ENCODE results near the gene IGFALS. TPM values are rescaled to one million over a fixed set of nuclear protein-coding genes. Genes with fewer than 3 reads are reported as not detected.
A peak's percentile ranks its signal among the peaks of the same experiment; 100 is the strongest.

IGFALS gene
- total RNA-seq, 1 donor from 2014 or later: not detected

DNA sequence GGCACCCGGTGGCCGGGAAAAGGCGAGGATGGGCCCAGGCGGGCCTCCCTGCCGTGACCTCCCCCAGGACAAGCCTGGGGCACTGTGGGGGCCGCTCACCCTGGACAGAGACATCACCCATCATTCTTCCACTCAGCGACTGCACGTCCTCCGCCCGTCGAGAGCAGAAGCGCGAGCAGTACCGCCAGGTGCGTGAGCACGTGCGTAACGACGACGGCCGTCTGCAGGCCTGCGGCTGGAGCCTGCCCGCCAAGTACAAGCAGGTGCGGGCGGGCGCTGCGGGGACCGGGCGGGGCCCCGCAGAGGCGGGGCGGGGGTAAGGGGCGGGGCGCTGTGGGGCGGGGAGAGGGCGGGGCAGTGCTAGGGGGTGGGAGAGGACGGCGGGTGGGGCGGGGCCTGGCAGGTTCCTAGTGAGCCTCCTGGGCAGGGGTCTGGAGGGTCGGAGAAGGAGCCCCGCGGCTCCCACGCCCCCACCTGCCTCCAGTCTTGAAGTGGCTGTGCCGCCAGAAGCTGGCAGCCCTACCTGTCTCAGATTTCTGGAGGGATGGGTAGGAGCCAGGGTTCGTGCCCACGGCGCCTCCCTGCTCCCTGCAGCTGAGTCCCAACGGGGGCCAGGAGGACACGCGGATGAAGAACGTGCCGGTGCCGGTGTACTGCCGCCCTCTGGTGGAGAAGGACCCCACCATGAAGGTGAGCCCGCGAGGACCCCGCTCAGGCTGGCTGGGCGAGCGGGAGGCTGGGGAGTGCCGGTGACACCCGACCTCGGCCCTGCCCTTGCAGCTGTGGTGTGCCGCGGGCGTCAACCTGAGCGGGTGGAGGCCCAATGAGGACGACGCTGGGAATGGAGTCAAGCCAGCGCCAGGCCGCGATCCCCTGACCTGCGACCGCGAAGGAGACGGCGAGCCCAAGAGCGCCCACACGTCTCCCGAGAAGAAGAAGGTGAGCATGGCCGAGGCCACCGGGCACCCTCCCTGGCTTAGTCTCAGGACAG, 29.7 kb downstream of the IGFALS start:
- Mint-ChIP-seq H3K9me3 (ENCODE audit: unreplicated experiment) (no peaks in the 10 kb centered on the region), H3K27me3 (ENCODE audit: unreplicated experiment) (peaks cover 12% of the 10 kb centered on the region), H3K4me1 (ENCODE audit: unreplicated experiment) (no peaks in the 10 kb centered on the region), H3K27ac (ENCODE audit: unreplicated experiment) (no peak overlapping the region), H3K4me3 (ENCODE audit: unreplicated experiment) (no peak overlapping the region), H3K36me3 (ENCODE audit: low read depth, unreplicated experiment) (peaks cover 25% of the 10 kb centered on the region)
- TF ChIP-seq, protein P1, sequence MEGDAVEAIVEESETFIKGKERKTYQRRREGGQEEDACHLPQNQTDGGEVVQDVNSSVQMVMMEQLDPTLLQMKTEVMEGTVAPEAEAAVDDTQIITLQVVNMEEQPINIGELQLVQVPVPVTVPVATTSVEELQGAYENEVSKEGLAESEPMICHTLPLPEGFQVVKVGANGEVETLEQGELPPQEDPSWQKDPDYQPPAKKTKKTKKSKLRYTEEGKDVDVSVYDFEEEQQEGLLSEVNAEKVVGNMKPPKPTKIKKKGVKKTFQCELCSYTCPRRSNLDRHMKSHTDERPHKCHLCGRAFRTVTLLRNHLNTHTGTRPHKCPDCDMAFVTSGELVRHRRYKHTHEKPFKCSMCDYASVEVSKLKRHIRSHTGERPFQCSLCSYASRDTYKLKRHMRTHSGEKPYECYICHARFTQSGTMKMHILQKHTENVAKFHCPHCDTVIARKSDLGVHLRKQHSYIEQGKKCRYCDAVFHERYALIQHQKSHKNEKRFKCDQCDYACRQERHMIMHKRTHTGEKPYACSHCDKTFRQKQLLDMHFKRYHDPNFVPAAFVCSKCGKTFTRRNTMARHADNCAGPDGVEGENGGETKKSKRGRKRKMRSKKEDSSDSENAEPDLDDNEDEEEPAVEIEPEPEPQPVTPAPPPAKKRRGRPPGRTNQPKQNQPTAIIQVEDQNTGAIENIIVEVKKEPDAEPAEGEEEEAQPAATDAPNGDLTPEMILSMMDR (IDR thresholded peaks at IDR 0.05; ENCODE audit: unreplicated experiment): peak; percentile 56
- peak; percentile 76 for DNase-seq (ENCODE audit: low spot score)

DNA sequence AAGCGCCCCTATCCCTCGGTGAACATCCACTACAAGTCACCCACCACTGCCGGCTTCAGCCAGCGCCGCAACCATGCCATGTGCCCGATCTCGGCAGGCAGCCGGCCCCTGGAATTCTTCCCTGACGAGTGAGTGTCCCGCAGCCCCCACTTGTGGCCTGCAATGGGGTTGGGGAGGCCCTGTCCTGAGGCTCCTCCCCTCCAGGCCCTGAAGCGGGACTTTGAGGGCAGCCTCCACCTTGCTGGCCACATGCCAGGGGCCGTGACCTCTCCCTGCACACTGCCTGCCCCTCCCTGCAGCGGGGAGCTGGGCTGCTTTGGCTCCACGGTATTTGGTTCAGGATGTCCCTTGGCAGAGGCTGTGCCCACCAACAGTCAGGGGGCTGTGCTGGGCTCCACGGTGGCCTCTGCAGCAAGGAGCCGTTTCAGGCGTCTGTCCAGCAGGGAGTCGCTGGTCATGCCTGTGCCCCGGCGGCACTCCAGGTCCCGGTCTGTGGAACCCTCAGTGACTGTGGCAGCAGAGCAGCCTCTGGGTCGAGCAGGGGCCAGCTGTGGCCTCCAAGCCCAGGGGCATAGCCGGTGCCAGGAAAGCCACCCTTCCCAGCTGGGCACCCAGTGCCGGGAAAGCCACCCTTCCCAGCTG, 30.5 kb downstream of the IGFALS start:
- no peaks in the 10 kb centered on the region for H3K9me3 Mint-ChIP-seq (ENCODE audit: unreplicated experiment)

DNA sequence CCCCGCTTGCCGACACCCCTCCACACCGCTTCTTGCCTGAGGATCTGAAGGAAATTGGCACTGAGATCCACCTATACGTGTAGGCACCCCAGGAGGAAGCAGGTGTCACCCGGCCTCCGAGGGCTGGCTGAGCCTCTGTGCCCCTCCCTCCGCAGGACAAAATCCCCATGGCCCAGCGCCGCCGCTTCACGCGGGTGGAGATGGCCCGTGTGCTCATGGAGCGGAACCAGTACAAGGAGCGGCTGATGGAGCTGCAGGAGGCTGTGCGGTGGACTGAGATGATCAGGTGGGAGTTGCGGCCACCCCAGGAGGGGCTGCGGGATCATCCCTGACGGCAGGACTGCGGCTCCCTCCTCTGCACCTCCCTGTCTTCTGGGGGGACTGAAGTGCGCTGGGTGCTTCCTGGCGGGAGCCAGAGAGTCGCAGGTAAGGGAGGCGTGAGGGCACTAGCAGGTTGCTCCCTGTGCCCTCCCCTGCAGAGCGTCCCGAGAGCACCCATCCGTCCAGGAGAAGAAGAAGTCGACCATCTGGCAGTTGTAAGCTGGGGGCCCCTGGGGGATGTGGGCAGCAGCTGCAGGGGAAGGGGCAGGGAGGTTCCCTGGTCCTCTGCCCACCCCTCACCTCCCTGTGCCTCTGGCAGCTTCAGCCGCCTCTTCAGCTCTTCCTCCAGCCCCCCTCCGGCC, 31.2 kb downstream of the IGFALS start:
- DNase-seq (ENCODE audit: low spot score): no peak
- TF ChIP-seq, protein P1 (IDR thresholded peaks at IDR 0.05; ENCODE audit: unreplicated experiment): no peak
- H3K36me3 Mint-ChIP-seq (ENCODE audit: low read depth, unreplicated experiment): peaks cover 22% of the 10 kb centered on the region
- H3K27me3 Mint-ChIP-seq (ENCODE audit: unreplicated experiment): peaks cover 12% of the 10 kb centered on the region
- no peak overlapping the region for H3K4me3 Mint-ChIP-seq (ENCODE audit: unreplicated experiment)
- no peaks in the 10 kb centered on the region for H3K4me1 Mint-ChIP-seq (ENCODE audit: unreplicated experiment)
- no peak overlapping the region for H3K27ac Mint-ChIP-seq (ENCODE audit: unreplicated experiment)
- H3K9me3 Mint-ChIP-seq (ENCODE audit: unreplicated experiment): no peaks in the 10 kb centered on the region

More for the DNA sequence above, 30.5 kb downstream of the IGFALS start:
- Mint-ChIP-seq H3K27ac (ENCODE audit: unreplicated experiment) (no peak overlapping the region), H3K36me3 (ENCODE audit: low read depth, unreplicated experiment) (peaks cover 25% of the 10 kb centered on the region), H3K4me3 (ENCODE audit: unreplicated experiment) (no peak overlapping the region), H3K27me3 (ENCODE audit: unreplicated experiment) (peaks cover 12% of the 10 kb centered on the region), H3K4me1 (ENCODE audit: unreplicated experiment) (no peaks in the 10 kb centered on the region)
- TF ChIP-seq, protein P1 (IDR thresholded peaks at IDR 0.05; ENCODE audit: unreplicated experiment): no peak
- no peak for DNase-seq (ENCODE audit: low spot score)

DNA sequence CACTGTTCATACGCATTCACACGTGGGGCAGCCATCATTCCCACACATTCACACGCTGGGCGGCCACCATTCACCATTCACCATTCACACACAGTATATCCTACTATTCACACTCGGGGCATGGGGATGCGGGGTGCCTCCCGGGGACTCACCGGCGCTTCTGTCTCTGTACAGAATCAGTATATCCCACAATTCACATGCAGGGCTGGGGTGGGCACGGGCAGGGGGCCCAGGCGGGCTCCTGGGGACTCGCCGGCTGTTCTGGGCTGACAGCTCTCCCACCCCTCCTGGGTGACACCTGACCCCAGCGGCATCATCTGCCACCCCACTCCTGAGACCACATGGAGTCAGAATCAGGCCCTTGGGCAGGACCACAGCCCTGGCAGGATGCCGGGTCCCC, 31.8 kb downstream of the IGFALS start:
- H3K36me3 Mint-ChIP-seq (ENCODE audit: low read depth, unreplicated experiment): peaks cover 22% of the 10 kb centered on the region

More for the DNA sequence above, 31.8 kb downstream of the IGFALS start:
- no peaks in the 10 kb centered on the region for H3K9me3 Mint-ChIP-seq (ENCODE audit: unreplicated experiment)
- no peaks in the 10 kb centered on the region for H3K4me1 Mint-ChIP-seq (ENCODE audit: unreplicated experiment)
- TF ChIP-seq, protein P1 (IDR thresholded peaks at IDR 0.05; ENCODE audit: unreplicated experiment): no peak
- H3K27ac Mint-ChIP-seq (ENCODE audit: unreplicated experiment): no peak overlapping the region
- H3K27me3 Mint-ChIP-seq (ENCODE audit: unreplicated experiment): peaks cover 13% of the 10 kb centered on the region
- no peak for DNase-seq (ENCODE audit: low spot score)
- H3K4me3 Mint-ChIP-seq (ENCODE audit: unreplicated experiment): no peak overlapping the region

Data from endothelial cell (in vitro differentiated cells).